Neural progenitor cell (in vitro differentiated cells): ENCODE data around the gene ATP2B3.

Experiments used
- CTCF ChIP-seq: fragments of 200-600 bp; sonication (generic); IDR thresholded peaks from 2 replicates; pipeline ENCODE4 v1.5.1; 2017; ENCODE audit warnings: antibody characterized with exemption, mild to moderate bottlenecking
- EZH2 ChIP-seq: fragments of 200-600 bp; sonication (generic); IDR thresholded peaks from 2 replicates; pipeline ENCODE4 v1.6.1; 2017; ENCODE audit warnings: antibody characterized with exemption, mild to moderate bottlenecking, moderate library complexity
- EZH2phosphoT487 ChIP-seq: fragments of 200-600 bp; sonication (generic); IDR thresholded peaks from 2 replicates; pipeline ENCODE4 v1.6.1; 2017; ENCODE audit warnings: antibody characterized with exemption

GRCh38 chrX:153474718-153475117 is 42.7 kb upstream of the ATP2B3 start:
- TF ChIP-seq CTCF (no peak), EZH2 (no peak), EZH2phosphoT487 (no peak)
